HG03439 (cell line): Measurements from ENCODE around the gene LRRC26.

Source experiments
- ATAC-seq: cut with Tn5 transposase; IDR thresholded peaks from one replicate; pipeline ENCODE4 v1.9.1; 2021; ENCODE audit warnings: mild to moderate bottlenecking, moderate library complexity; ENCODE audit not compliant: unreplicated experiment

LRRC26 gene

GRCh38 chr9:137157618-137158415 is 12.0 kb downstream of the LRRC26 start:
- no peak for ATAC-seq

DNA sequence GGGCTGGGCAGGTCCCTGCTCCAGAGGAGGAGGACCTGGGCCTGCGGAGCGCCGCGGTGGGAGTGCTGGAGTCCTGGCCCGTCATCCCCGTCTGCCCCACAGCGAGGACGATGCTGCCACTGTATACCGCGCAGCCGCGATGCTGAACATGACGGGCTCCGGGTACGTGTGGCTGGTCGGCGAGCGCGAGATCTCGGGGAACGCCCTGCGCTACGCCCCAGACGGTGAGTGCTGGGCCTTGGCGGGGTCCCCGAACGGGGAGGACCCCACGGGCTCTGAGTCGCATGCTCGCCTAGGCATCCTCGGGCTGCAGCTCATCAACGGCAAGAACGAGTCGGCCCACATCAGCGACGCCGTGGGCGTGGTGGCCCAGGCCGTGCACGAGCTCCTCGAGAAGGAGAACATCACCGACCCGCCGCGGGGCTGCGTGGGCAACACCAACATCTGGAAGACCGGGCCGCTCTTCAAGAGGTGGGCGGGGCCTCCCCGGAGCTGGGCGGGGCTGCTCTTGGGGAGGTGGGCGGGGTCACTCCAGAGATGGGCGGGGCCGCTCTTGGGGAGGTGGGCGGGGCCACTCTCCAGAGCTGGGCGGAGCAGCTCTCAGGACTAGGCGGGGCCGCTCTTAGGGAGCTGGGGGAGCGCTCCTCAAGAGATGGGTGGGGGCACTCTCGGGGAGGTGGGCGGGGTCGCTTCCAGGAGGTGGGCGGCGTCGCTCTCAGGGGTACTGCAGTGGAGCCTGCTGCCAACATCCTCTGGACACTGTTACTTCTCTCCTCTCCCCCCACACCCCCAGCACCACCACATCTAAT is 13.1 kb downstream of the LRRC26 start:
- ATAC-seq, result no peak

GRCh38 chr9:137152844-137153405 is 16.9 kb downstream of the LRRC26 start:
- ATAC-seq, result no peak

GRCh38 chr9:137150617-137151457 is 19.0 kb downstream of the LRRC26 start:
- peak; percentile 40 for ATAC-seq

GRCh38 chr9:137149942-137150616 is 19.8 kb downstream of the LRRC26 start:
- peak; percentile 24 for ATAC-seq

DNA sequence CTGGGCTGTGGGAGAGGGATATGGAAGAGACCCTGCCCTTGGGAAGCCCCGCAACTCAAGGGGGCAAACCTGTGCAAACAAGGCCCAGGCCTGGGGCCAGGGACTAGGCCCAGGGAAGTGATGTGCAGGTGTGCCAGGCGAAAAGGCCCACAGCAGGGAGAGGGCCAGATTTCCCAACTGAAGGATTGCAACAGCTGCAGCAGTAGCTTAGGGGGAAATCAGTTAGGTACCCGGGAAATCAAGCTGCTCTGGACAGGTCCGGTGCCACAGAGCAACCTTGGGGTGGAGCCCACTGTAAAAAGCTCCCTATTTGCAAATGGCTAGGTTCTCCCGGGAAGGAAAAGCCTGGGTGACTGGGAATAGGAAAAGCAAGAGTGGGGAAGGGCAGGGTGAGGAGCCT is 20.5 kb downstream of the LRRC26 start:
- no peak for ATAC-seq

GRCh38 chr9:137148661-137149060 is 21.2 kb downstream of the LRRC26 start:
- no peak for ATAC-seq

DNA sequence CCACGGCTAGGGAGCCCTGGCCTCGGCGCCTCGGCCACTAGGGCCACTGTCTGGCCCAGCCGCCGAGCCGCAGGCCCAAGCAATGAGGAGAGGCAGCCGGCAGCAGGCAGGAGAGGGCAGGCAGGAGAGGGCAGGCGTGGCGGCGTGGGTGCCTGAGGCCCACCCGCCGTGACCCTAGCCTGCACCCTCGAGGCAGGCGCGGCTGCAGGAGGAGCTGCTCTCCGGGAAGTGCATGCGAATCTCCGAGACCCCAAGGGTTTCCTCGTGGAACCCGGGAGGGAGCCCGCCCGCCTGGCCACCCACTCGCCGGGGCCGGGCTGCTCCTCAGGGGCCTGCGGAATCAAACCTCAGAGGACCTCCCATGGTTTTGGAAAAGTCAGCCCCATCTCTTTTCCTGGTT is 21.6 kb downstream of the LRRC26 start:
- no peak for ATAC-seq

DNA sequence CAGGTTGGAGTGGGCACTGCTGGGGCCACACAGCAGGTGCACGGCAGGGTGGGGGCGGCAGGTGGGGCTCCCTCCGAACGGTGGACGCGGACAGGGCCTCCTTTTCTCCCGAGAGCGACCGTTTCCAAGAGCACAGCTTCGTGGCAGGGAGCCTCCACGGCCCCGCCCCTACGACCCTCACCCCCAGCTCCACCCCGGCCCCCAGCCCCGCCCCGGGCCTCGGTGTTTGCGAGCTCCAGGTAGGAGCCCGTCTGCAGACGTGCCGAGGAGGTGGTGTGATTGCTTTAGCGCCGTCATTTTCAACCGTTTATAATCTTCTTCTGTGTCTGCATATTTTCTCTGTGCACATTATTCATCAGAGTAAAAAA is 22.1 kb downstream of the LRRC26 start:
- ATAC-seq, result no peak

DNA sequence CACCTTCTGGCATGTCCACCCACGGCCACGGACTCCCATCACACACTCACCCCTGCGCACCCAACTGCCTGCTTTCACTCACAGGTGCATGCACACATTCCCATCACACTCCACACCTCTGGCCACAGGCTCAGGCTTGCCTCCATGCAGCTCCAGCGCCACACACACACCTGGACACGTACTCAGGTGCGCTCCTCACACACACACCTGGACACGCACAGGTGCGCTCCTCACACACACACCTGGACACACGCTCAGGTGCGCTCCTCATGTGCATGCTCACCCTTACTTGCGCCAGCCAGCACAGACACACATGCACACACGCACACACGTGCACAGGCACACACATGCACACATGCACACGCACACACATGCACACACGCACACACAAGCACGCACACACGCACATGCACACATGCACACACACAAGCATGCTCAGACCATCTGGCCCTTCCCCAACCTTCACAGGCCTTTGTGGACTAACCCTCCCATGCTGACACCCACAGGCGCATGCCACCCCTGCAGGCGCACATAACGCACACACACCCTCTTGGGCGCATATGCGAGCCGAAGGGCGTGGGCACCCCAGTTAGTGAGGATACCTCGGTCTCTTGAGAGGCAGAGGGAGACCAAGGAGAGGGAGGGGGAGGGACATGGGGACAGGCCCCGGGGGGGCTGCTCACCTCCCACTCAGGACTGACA is 22.6 kb downstream of the LRRC26 start:
- ATAC-seq, result no peak

- no peak for ATAC-seq
Observed at GRCh38 chr9:137146527-137146918, 23.3 kb downstream of the LRRC26 start.

- no peak for ATAC-seq
Observed at GRCh38 chr9:137145731-137146526, 23.9 kb downstream of the LRRC26 start.

GRCh38 chr9:137143459-137143858 is 26.4 kb downstream of the LRRC26 start:
- no peak for ATAC-seq

DNA sequence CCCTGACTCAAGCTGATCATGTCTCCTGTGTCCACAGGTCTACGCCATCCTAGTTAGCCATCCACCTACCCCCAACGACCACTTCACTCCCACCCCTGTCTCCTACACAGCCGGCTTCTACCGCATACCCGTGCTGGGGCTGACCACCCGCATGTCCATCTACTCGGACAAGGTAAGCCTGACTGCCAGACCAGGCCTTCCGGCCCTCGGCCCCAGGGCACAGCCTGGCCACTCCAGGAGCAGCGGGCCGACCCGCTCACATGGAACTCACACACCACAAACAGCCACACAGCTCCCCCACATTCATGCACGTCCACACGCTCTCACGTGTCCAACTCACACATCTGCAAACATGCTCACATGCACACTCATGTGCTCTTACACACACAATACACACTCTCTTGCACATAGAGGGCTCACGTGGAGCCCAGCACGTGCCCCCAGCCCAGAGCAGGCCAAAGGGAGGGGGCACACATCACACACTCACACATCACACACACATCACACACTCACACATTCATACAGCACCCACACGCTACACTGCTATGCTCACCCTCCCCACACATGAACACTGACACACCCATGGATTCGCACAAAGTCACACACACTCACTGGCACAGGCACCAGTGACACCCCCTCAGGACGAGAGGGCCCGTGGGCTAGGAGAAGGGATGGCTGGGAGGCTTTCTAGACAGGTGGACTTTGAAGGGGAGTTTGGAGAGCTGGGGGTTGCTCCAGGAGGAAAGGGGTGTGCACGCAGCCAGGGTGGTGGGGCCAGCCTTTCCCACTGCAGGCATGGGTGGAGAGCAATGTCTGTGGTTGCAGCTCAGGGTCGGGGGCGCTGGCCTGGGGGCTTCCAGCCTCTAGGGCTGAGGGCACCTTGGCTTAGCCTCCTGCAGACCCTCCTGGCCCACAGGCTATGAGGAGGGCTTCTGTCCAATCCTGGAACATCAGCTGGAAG is 27.6 kb downstream of the LRRC26 start:
- no peak for ATAC-seq

- ATAC-seq, result no peak
Observed at GRCh38 chr9:137141050-137141810, 28.6 kb downstream of the LRRC26 start.

DNA sequence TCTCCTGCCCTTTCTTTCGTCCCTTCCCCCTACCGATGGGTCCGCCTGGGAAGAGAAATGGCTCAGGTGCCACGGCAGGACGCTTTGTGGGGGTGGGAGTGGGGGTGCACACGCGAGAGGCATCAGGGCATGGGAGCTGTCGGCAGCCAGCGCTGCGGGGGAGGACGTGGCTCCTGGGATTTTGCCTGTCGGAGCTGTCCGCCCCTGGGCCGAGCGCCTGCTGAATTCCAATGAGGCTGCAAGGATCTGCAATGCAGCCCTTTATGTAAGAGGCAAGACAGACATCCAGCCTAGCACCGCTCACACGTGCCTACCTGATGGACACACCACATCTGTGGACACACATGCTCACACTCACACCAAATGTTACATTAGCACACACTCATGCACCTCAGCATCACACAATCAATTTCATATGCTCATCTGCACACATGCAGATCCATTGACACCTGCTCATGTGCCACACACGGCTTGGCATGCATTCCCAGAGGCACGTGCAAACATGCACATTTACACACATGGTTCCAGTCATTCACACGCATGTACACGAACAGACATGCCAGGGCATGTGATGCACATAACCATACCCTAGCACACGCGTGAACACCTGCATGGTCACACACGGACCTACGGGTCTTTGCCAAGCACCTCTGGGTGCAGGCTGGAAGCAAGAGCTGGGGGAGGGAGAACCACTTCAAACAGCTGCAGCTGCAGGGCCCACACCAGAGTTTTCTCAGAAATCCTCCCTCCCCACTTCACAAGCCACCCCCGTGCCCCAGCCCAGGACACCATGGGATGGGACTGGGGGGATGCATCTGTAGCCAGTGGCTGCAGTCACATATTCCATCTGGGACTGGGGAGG is 29.5 kb downstream of the LRRC26 start:
- ATAC-seq, result no peak
